ENCODE measurements around the gene CR1. TPM values are rescaled to one million over a fixed set of nuclear protein-coding genes. Genes with fewer than 3 reads are reported as not detected.
"Not testable (repeated sequence)": the region's sequence is repeated elsewhere in the genome, so short reads cannot be mapped to it uniquely, and the experiment has no call there.

Gene CR1
- total RNA-seq, 2 donors from 2014 or later = 8.2 TPM; not detected in 1

- Mint-ChIP-seq H3K27ac (no peak overlapping the region), H3K4me1 (ENCODE audit: low read depth in 2 of 2) (no peaks in the 10 kb centered on the region), H3K4me3 (no peak overlapping the region), H3K9me3 (no peaks in the 10 kb centered on the region), H3K36me3 (no peaks in the 10 kb centered on the region), H3K27me3 (peaks cover 7 to 20% of the 10 kb centered on the region in 2 donors)
- ATAC-seq (no peak), DNase-seq (ENCODE audit: low spot score) (no peak)
These were observed 131.5 kb downstream of the CR1 start for GRCh38 chr1:207627496-207627895.

- DNase-seq (ENCODE audit: low spot score) (no peak), ATAC-seq (no peak)
- Mint-ChIP-seq H3K9me3 (no peaks in the 10 kb centered on the region), H3K27ac (no peak overlapping the region), H3K4me3 (no peak overlapping the region), H3K4me1 (ENCODE audit: low read depth in 2 of 2) (no peaks in the 10 kb centered on the region), H3K27me3 (peaks cover 15 to 31% of the 10 kb centered on the region in 2 donors), H3K36me3 (no peaks in the 10 kb centered on the region)
These were observed 132.8 kb downstream of the CR1 start for GRCh38 chr1:207628776-207629175.

GRCh38 chr1:207631137-207631536, 135.2 kb downstream of the CR1 start:
- no peak for DNase-seq (ENCODE audit: low spot score)
- ATAC-seq = no peak
- no peak overlapping the region for H3K4me3 Mint-ChIP-seq
- no peaks in the 10 kb centered on the region for H3K36me3 Mint-ChIP-seq
- peaks cover 19 to 39% of the 10 kb centered on the region in 2 donors for H3K27me3 Mint-ChIP-seq
- no peak overlapping the region for H3K27ac Mint-ChIP-seq
- H3K9me3 Mint-ChIP-seq = no peaks in the 10 kb centered on the region
- H3K4me1 Mint-ChIP-seq (ENCODE audit: low read depth in 2 of 2) = no peaks in the 10 kb centered on the region

- H3K36me3 Mint-ChIP-seq = no peaks in the 10 kb centered on the region
- H3K27ac Mint-ChIP-seq = no peak overlapping the region
- no peaks in the 10 kb centered on the region for H3K4me1 Mint-ChIP-seq (ENCODE audit: low read depth in 2 of 2)
- DNase-seq (ENCODE audit: low spot score) (no peak), ATAC-seq (no peak)
- no peaks in the 10 kb centered on the region for H3K9me3 Mint-ChIP-seq
- H3K4me3 Mint-ChIP-seq = no peak overlapping the region
- peaks cover 22 to 42% of the 10 kb centered on the region in 2 donors for H3K27me3 Mint-ChIP-seq
These were observed 137.3 kb downstream of the CR1 start for GRCh38 chr1:207633226-207633625.

- ATAC-seq; DNase-seq (ENCODE audit: low spot score); H3K9me3 Mint-ChIP-seq: not testable (repeated sequence)
These were observed 137.8 kb downstream of the CR1 start for GRCh38 chr1:207633699-207634289.

GRCh38 chr1:207634293-207634692, 138.3 kb downstream of the CR1 start:
- not testable (repeated sequence) for H3K36me3 Mint-ChIP-seq; H3K9me3 Mint-ChIP-seq; H3K4me1 Mint-ChIP-seq (ENCODE audit: low read depth in 2 of 2); DNase-seq (ENCODE audit: low spot score); H3K27ac Mint-ChIP-seq; H3K4me3 Mint-ChIP-seq; ATAC-seq
- peaks cover 30 to 50% of the 10 kb centered on the region in 2 donors for H3K27me3 Mint-ChIP-seq

More at GRCh38 chr1:207633699-207634289, 137.8 kb downstream of the CR1 start:
- not testable (repeated sequence) for H3K36me3 Mint-ChIP-seq; H3K4me3 Mint-ChIP-seq; H3K4me1 Mint-ChIP-seq (ENCODE audit: low read depth in 2 of 2); H3K27ac Mint-ChIP-seq
- peaks cover 26 to 48% of the 10 kb centered on the region in 2 donors for H3K27me3 Mint-ChIP-seq

- not testable (repeated sequence) for H3K4me1 Mint-ChIP-seq (ENCODE audit: low read depth in 2 of 2); ATAC-seq; H3K4me3 Mint-ChIP-seq; H3K27ac Mint-ChIP-seq; DNase-seq (ENCODE audit: low spot score); H3K9me3 Mint-ChIP-seq; H3K36me3 Mint-ChIP-seq
- peaks cover 33 to 49% of the 10 kb centered on the region in 2 donors for H3K27me3 Mint-ChIP-seq
These were observed 139.7 kb downstream of the CR1 start for GRCh38 chr1:207635569-207636186.

- not testable (repeated sequence) for H3K9me3 Mint-ChIP-seq; ATAC-seq; H3K36me3 Mint-ChIP-seq; H3K4me3 Mint-ChIP-seq; H3K27ac Mint-ChIP-seq; DNase-seq (ENCODE audit: low spot score); H3K4me1 Mint-ChIP-seq (ENCODE audit: low read depth in 2 of 2)
- H3K27me3 Mint-ChIP-seq = peaks cover 27 to 46% of the 10 kb centered on the region in 2 donors
These were observed 142.7 kb downstream of the CR1 start for GRCh38 chr1:207638487-207639145.

- not testable (repeated sequence) for H3K4me3 Mint-ChIP-seq; H3K36me3 Mint-ChIP-seq; H3K4me1 Mint-ChIP-seq (ENCODE audit: low read depth in 2 of 2); H3K9me3 Mint-ChIP-seq; H3K27ac Mint-ChIP-seq; DNase-seq (ENCODE audit: low spot score); ATAC-seq
- peaks cover 25 to 46% of the 10 kb centered on the region in 2 donors for H3K27me3 Mint-ChIP-seq
These were observed 143.4 kb downstream of the CR1 start for GRCh38 chr1:207639362-207639761.

- Mint-ChIP-seq H3K9me3 (no peaks in the 10 kb centered on the region), H3K4me3 (peak overlapping the region; percentile 70), H3K27me3 (peaks cover 18 to 46% of the 10 kb centered on the region in 2 donors), H3K4me1 (ENCODE audit: low read depth in 2 of 2) (peaks cover 8 to 10% of the 10 kb centered on the region in 2 donors), H3K27ac (peak overlapping the region in 1 of 2 donors; percentile 72), H3K36me3 (no peaks in the 10 kb centered on the region)
- no peak for DNase-seq (ENCODE audit: low spot score)
- no peak for ATAC-seq
These were observed 148.4 kb downstream of the CR1 start for GRCh38 chr1:207644166-207644851.

GRCh38 chr1:207644852-207645634, 149.1 kb downstream of the CR1 start, which contains the start of gene CR1L:
Gene CR1L, plus strand, starts transcription at chr1:207645133. Its CDS starts 101 bp downstream, at chr1:207645234.
- ATAC-seq = peak; percentile 96
- DNase-seq (ENCODE audit: low spot score) = peak; percentile 90
- Mint-ChIP-seq H3K4me3 (peak within 1 kb of the TSS; percentile 70), H3K36me3 (no peaks in the 10 kb centered on the region), H3K4me1 (ENCODE audit: low read depth in 2 of 2) (peaks cover 8 to 10% of the 10 kb centered on the region in 2 donors), H3K27me3 (peaks cover 18 to 51% of the 10 kb centered on the region in 2 donors), H3K27ac (peak within 1 kb of the TSS in 1 of 2 donors; percentile 72), H3K9me3 (no peaks in the 10 kb centered on the region)

- peaks cover 22 to 53% of the 10 kb centered on the region in 2 donors for H3K27me3 Mint-ChIP-seq
- peak overlapping the region; percentile 70 for H3K4me3 Mint-ChIP-seq
- no peaks in the 10 kb centered on the region for H3K9me3 Mint-ChIP-seq
- peaks cover 8 to 10% of the 10 kb centered on the region in 2 donors for H3K4me1 Mint-ChIP-seq (ENCODE audit: low read depth in 2 of 2)
- ATAC-seq (peak in 1 of 2 donors; percentile 13), DNase-seq (ENCODE audit: low spot score) (no peak)
- no peaks in the 10 kb centered on the region for H3K36me3 Mint-ChIP-seq
- no peak overlapping the region for H3K27ac Mint-ChIP-seq
These were observed 149.7 kb downstream of the CR1 start for GRCh38 chr1:207645635-207646081.

GRCh38 chr1:207646171-207646570, 150.2 kb downstream of the CR1 start:
- no peaks in the 10 kb centered on the region for H3K9me3 Mint-ChIP-seq
- peak overlapping the region; percentile 19 for H3K4me3 Mint-ChIP-seq
- no peak overlapping the region for H3K27ac Mint-ChIP-seq
- no peaks in the 10 kb centered on the region for H3K36me3 Mint-ChIP-seq
- peaks cover 8 to 10% of the 10 kb centered on the region in 2 donors for H3K4me1 Mint-ChIP-seq (ENCODE audit: low read depth in 2 of 2)
- H3K27me3 Mint-ChIP-seq = peaks cover 19 to 49% of the 10 kb centered on the region in 2 donors
- DNase-seq (ENCODE audit: low spot score) (no peak), ATAC-seq (no peak)

Data from natural killer cell treated with Interleukin-12 subunit alpha and Interleukin-12 subunit beta and Interleukin-15 and Interleukin-18, amount 100 ng/mL, for 72 hours (primary cell).